Choroid plexus epithelial cell (primary cell): ENCODE results near the gene CSMD2.
"Not testable (repeated sequence)": the region's sequence is repeated elsewhere in the genome, so short reads cannot be mapped to it uniquely, and the experiment has no call there.

Experiments used
- DNase-seq: peaks from one replicate; pipeline ENCODE4 v3.0.0-alpha.2; 2010; ENCODE audit warnings: low read depth
- H3K4me3 ChIP-seq: 2 replicates; pipeline ENCODE4 v1.5.1; 2011; ENCODE audit warnings: low read depth, mild to moderate bottlenecking, control low read depth, low read length, moderate library complexity
- CTCF ChIP-seq: conservative IDR thresholded peaks from 2 replicates; pipeline ENCODE4 v1.5.1; 2011; ENCODE audit warnings: low read depth, mild to moderate bottlenecking, control low read depth, inconsistent platforms, low read length, moderate library complexity

Gene CSMD2

GRCh38 chr1:34024485-34024884, 140.5 kb downstream of the CSMD2 start:
- TF ChIP-seq CTCF: no peak
- no peak for DNase-seq
- no peak overlapping the region for H3K4me3 ChIP-seq

- DNase-seq: no peak
- no peak for TF ChIP-seq CTCF
Measured at GRCh38 chr1:34019741-34020552, 145.1 kb downstream of the CSMD2 start.

GRCh38 chr1:34018285-34018684, 146.7 kb downstream of the CSMD2 start:
- no peak overlapping the region for H3K4me3 ChIP-seq
- TF ChIP-seq CTCF: no peak
- no peak for DNase-seq

More at GRCh38 chr1:34019741-34020552, 145.1 kb downstream of the CSMD2 start:
- no peak overlapping the region for H3K4me3 ChIP-seq

- DNase-seq, H3K4me3 ChIP-seq: not testable (repeated sequence)
Measured at GRCh38 chr1:34016281-34016680, 148.7 kb downstream of the CSMD2 start.

- DNase-seq: no peak
- TF ChIP-seq CTCF: no peak
- H3K4me3 ChIP-seq: no peak overlapping the region
Measured at GRCh38 chr1:34013958-34014737, 150.9 kb downstream of the CSMD2 start.

- DNase-seq: no peak
- no peak overlapping the region for H3K4me3 ChIP-seq
- no peak for TF ChIP-seq CTCF
Measured at GRCh38 chr1:34013136-34013535, 151.9 kb downstream of the CSMD2 start.

- TF ChIP-seq CTCF: no peak
- H3K4me3 ChIP-seq: no peak overlapping the region
- DNase-seq: no peak
Measured at GRCh38 chr1:34009340-34009985, 155.6 kb downstream of the CSMD2 start.
